HG03378 (cell line): ENCODE measurements around the gene PSMB1.
"Not testable (repeated sequence)": the region's sequence is repeated elsewhere in the genome, so short reads cannot be mapped to it uniquely, and the experiment has no call there.

Experiments
- ATAC-seq: cut with Tn5 transposase; IDR thresholded peaks from one replicate; pipeline ENCODE4 v1.9.1; 2021; ENCODE audit warnings: mild to moderate bottlenecking, moderate library complexity; ENCODE audit not compliant: unreplicated experiment

PSMB1 gene

DNA sequence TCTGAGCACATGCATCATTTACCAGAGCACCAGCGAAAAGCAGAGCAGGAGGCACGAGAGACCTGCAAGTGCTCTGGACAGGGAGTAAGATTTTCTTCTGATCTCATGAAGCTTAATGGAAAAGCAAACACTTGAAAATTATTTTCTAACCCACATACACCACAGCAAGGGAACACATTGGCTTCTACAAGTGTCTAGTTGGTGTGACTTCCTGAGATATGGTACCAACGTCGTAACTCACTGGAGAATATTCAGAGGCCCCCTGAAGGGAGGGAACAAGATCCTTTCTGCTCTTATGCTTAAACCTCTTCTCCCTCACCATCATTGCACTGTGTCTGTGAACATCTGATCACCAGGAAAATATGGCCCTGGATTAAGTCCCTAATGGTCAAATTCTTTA lies 48.6 kb downstream of the PSMB1 start:
- no peak for ATAC-seq

DNA sequence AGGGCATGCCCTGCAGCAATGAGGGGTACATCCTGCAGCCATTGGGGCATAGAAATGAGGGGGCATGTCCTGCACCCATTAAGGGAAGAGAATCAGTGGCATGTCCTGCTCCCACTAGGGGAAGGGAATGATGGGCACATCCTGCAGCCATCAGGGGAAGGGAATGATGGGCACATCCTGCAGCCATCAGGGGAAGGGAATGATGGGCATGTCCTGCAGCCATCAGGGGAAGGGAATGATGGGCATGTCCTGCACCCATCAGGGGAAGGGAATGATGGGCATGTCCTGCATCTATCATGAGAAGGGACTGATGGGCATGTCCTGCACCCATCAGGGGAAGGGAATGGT lies 49.7 kb downstream of the PSMB1 start:
- no peak for ATAC-seq

DNA sequence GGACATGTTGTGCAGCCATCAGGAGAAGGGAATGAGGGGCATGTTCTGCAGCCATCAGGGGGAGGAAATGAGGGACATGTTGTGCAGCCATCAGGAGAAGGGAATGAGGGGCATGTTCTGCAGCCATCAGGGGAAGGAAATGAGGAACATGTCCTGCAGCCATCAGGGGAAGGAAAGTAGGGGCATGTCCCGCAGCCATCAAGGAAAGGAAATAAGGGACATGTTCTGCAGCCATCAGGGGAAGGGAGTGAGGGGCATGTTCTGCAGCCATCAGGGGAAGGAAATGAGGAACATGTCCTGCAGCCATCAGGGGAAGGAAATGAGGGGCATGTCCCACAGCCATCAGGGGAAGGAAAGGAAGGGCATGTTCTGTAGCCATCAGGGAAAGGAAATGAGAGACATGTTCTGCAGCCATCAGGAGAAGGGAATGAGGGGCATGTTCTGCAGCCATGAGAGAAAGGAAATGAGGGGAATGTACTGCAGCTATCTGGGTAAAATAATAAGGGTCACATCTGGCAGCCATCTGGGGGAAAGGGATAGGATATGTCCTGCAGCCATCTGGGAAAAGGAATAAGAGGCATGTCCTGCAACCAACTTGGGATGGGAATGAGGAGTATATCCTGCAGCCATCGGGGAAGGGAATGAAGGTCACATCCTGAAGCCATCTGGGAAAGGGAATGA lies 50.2 kb downstream of the PSMB1 start:
- not testable (repeated sequence) for ATAC-seq

DNA sequence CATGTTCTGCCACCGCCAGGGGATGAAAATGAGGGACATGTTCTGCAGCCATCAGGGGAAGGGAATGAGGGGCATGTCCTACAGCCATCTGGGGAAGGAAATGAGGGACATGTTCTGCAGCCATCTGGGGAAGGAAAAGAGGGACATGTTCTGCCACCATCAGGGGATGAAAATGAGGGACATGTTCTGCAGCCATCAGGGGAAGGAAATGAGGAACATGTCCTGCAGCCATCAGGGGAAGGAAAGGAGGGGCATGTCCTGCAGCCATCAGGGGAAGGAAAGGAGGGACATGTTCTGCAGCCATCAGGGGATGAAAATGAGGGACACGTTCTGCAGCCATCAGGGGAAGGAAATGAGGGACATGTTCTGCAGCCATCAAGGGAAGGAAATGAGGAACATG lies 50.8 kb downstream of the PSMB1 start:
- not testable (repeated sequence) for ATAC-seq

DNA sequence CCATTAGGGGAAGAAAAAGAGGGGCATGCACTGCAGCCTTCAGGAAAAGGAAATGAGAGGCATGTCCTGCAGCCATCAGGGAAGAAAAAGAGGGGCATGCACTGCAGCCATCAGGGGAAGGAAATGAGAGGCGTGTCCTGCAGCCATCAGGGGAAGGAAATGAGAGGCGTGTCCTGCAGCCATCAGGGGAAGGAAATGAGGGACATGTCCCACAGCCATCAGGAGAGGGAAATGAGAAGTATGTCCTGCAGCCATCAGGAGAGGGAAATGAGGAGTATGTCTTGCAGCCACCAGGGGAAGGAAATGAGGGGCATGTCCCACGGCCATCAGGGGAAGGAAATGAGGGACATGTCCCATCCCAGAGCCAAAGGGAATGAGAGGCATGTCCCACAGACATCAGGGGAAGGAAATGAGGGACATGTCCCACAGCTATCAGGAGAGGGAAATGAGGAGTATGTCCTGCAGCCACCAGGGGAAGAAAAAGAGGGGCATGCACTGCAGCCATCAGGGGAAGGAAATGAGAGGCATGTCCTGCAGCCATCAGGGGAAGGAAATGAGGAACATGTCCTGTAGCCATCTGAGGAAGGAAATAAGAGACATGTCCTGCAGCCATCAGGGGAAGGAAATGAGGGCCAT lies 52.0 kb downstream of the PSMB1 start:
- ATAC-seq: no peak

DNA sequence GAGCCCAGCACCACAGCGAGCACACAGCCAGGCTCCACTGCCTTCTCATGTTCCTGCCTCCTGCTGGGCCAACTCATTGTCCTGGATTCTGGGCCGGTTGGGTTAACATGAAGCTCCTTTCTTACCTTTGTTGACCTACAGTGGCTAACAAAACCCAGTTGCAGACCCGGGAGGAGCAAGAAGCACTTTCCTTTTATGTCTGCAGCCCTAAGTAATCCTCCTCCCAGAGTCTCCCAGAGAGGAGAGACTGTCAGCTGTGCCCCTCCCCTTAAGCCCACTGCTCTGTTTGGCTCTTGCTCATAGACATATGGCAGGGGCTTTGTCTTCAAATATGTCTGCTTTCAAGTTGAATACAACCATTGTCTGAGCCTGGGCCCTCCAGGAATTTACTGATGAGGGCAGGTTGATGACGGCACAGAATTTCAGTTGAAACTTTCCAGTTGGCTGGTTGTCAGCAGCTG lies 55.2 kb downstream of the PSMB1 start:
- no peak for ATAC-seq

DNA sequence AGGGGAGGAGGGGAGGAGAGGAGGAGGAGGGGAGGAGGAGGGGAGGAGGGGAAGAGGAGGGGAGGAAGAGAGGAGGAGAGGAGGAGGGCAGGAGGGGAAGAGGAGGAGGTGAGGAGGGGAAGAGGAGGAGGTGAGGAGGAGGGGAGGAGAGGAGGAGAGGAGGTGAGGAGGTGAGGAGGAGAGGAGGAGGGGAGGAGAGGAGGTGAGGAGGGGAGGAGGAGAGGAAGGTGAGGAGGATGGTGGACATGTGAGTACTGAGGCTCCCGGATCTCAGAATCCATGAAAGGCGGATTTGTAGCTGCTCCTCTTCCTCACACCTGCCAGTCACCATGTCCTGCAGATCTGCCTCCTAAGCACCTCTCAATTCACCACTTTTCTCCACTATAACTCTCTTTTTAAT lies 59.8 kb downstream of the PSMB1 start:
- no peak for ATAC-seq

DNA sequence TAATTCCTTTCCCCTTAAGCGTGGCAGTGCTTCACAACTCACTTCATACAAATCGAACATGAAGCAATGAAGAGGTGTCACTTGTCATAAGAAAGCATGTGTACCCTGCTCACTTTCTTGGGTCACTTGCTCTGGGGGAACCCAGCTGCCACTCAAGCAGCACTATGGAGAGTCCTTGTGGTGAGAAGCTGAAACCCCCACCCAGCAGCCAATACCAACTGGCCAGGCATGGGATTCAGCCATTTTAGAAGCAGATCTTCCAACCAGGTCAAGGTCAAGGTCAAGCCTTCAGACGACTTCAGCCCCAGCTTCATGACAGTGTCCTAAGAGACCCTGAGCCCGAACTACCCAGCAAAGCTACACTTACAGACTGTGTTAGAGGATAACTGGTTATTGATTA lies 62.8 kb downstream of the PSMB1 start:
- ATAC-seq: no peak

DNA sequence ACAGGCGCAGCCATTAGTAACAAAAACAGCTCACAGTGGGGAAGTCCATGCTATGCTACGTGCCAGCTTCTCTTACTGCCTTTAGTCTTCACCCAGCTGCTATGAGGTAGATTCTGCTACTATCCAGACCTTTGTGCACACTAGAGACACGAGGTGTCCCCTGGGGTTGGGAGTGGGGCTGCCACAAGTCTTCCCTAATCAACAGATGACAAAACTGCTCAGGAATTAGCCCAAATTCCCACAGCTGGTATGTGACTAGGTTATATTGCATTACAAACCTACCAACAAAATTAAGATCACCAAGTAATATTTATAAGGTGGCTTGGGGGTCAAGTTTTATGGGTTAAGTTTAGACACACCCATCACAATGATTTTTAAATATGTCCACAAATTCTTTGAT lies 63.3 kb downstream of the PSMB1 start:
- ATAC-seq: no peak

DNA sequence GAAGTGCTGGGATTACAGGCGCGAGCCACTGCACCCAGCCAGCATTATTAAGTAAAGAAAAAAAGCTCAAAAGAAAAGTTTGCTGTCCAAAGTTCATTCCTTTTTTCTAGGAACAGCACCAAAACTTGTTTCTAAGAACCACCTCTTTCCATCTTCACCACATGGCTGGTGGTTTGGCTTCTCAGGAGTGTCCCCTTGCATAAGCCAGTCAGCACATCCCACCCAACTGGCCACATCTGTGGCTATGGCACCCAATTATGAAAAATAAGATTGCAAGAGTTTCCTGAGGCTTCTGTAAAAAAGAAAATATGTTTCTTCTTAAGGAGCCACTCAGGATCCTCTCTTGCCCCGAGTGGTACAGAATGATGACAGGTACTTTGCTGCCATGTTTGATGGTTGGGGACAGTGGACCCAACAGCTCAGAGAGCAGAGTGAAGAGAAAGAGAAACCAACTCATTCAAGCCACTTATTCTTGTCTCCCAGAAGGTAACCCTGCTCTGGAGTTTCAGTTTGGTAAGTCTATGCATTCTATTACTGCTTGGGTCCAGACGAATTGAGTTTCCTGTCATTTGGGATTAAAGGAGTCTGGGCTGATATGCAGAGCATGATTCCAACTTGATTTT lies 65.3 kb downstream of the PSMB1 start:
- no peak for ATAC-seq

DNA sequence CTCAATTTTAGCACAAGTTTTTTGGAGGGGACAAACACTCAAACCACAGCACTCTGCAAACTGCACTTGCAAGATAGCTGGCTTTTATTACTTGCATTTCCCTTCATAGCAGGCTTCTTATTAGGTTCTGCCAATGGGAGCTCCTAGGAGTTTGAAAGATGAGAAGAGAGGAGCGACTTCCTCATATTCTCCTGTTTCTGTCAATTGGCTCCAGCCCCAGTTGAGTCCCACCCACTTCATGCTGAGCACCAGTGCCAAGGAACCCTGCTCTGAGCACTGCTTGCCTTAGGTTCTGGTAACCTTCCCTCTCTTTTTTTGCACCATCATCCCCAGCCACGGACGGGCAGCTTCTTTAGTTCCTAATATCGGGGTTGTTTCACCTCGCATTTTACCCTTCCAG lies 67.9 kb downstream of the PSMB1 start:
- no peak for ATAC-seq
